RPMI8226 (cell line): ENCODE measurements around the gene TMEM191C.
A peak's percentile ranks its signal among the peaks of the same experiment; 100 is the strongest.
"Not testable (repeated sequence)": the region's sequence is repeated elsewhere in the genome, so short reads cannot be mapped to it uniquely, and the experiment has no call there.

Experiments
- DNase-seq: peaks from one replicate; pipeline ENCODE4 v3.0.0-alpha.2; 2015

TMEM191C gene

DNA sequence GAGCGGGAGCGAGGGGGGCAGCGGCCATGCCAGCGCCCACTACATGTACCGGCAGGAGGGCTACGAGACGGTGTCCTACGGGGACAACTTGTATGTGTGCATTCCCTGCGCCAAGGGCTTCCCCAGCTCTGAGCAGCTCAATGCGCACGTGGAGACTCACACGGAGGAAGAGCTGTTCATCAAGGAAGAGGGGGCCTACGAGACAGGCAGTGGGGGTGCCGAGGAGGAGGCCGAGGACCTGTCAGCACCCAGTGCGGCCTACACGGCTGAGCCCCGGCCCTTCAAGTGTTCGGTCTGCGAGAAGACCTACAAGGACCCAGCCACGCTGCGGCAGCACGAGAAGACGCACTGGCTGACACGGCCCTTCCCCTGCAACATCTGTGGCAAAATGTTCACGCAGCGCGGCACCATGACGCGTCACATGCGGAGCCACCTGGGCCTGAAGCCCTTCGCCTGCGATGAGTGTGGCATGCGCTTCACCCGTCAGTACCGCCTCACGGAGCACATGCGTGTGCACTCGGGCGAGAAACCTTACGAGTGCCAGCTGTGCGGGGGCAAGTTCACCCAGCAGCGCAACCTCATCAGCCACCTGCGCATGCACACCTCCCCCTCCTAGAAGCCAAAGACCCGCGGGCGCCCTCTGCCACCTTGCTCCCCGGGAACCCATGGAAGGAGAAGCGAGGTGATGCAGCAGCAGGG, 20.9 kb upstream of the TMEM191C start:
- DNase-seq: no peak

DNA sequence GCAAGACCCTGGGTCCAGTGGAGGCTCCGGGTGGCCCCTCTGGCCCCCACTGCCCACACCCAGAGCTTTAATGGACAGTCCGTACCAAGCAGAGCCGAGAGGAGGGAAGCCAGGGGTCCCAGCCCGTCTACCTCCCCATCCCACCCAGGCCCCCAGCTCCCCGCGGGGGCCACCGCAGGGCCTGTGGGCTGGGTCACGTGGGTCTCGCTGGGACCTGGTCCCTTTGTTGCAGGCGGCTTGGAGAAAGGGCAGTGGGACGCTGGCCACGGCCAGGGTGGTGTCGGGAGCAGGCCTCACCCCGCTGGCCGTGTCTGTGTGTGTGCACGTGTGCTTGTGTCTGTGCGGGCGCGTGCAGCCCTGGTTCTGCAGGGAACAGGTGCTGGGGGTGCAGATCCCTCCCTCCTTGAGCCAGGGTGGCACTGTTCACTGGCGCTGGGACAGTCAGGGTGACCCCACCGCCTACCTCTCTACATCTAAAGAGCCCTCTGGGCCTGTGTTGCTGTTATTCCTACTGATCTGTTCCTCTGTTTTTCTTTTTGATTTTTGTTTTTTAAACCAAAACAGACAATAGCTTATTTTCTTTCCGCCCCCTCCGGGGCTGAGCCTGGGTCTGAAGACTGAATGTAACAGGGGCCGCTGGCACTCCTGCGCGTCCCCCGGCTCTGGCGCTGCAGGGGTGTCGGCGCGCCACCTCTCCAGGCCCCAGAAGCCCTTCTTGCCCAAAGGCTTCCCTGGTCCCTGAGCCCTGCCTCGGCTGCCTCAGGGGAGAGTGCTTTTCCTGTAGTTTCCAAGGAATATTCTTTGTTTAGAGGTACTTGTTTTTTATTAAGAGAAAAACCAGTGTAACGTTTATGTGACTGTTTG, 20.1 kb upstream of the TMEM191C start:
- DNase-seq: no peak

DNA sequence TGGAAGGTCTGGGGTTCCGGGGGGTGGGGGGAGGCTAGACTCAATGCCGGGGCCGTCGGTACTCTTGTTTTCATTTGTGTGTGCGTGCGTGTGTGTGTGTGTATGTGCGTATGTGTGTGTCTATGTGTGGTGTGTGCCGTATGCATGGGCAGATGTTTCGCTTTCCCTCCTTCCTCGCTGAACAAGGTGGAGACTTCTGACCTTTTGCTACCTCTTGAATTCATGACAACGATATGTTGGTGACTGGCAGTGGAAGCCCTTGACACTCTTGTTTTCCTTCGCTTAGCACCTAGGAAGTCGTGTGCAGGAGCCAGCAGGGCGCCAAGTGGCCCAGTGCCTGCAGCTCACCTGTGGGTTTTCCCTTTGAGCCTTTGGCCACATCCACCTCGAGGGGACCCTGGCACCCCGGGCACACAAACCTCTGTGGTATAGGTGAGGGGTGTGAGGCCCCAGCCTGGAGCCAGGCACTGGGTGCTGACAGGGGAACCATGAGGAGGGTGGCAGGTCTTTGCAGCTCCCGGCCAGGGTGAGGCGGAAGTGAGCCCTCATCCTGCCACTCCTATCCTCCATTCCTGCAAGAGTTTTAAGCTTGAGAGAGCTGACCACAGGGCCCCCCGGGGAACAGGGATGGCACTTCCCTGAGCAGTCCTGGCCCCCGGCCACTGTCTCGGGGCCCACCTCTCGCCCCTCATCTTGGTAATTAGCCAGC, 19.3 kb upstream of the TMEM191C start:
- DNase-seq: no peak

DNA sequence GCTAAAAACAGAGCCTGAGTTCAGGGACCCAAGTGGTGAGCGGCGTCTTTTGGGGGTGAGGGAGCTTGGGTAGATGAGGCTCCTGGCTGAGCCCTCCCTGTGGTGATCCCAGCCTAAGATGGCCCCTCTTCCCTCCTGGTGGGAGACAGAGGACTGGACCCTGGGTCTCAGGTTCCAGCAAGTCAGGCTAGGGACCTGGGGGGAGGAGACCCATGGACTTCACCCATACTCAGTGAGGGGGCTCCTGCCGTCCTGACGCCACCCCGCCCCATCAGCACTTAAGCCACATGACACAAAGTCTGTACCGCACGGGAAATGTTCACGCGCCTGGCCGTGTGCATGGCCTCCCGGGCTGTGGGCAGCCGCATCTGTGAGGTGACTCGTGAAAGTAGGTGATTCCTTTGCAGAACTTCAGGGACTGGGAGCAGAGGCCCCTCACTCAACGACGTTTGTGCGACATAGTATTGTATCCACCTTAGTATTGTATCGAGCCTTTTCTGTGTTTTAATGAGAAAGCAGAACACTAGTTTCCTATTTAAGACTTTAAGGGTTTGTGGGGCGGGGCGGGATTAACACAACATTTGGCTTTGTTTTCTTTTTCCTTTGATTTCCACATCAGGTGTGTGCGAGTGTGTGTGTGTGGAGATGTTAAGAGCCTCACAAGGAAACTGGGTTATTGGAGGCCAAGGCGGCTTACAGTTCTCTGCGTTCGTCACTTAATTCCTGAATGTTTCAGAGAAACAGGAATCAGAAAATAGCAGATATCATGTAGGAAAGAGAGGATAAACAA, 18.4 kb upstream of the TMEM191C start:
- no peak for DNase-seq

DNA sequence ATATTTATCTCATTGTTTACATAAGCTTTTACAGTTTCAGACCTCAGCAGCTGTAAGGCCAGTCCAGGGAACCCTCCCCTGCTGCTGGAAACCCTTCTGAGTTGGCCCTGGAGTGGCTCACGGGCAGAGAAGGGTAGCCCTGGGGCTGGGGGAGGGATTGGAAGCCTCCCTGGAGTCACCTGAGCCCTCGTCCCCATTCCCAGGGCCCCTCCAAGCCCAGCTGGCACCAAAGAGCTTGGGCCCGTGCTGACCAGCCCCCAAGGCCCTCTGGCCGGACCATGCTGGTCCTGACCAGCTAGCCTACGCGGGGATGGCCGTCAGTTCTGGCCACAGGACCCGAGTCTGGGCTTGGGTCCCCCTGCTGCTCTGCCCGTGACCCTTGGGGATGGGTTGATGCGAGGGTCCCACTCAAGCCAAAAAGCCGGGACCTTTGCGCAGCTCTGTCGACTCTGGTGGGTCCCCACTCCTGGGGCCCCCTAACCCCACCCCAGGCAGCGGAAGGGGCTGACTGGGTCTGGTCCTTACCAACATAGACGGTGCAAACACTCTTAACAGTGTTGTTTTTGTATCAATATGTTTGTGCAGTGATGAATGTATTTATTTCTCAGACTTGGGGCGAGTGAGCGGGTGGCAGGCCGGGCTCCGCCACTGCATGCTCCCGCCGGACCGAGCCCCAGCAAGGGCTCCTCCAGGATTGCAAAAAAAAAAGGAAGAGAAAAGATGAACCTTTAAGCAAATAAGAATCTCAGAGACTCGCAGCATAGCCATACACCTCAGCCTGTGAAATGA, 17.5 kb upstream of the TMEM191C start:
- DNase-seq: no peak

DNA sequence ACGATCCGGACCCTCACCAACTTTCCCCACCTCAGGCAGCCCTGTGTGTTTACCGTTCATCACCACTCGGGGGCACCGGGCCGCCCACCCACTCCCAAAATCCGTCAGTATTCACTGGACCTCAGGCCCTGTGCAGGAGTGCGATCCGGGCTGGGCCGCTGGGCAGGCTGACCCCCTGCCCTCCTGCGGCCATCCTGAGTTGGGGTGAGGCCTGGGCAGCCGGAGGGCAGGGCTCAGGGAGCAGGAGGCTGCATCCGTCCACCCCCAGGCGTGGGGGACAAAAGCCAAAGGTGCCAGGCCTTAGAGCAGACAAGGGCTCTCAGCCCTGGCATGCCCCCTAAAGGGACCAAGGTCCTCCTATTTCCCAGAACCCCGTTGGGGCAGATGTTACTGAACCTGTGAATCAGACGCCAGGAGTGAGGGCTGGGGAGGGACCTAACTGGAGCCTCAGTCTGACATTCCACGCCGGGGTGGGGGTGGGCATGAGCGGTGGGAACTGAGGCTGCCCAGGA, 16.8 kb upstream of the TMEM191C start:
- no peak for DNase-seq

DNA sequence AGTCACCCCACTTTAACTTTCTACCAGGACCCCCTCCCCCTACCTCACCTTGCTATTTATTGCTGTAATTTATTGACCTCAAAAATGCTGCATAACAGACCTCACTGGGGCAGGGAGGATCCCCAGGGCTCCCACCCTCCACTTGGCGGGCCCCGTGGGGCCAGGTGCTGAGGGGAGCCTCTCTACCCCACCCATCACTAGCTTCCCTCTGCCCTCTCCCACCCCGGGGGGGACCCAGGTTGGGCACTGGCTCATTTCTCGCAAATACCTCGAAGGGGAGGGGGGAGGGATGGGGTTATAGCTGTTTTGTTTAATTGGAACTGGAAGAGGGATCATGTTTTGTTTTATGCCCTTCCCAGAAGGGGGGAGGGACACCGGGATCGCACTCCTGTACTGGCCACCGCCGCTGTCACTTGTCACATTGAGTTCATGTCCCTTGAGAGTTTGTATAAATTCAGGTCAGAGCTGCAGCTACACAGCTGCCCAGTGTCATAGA, 16.3 kb upstream of the TMEM191C start:
- no peak for DNase-seq

DNA sequence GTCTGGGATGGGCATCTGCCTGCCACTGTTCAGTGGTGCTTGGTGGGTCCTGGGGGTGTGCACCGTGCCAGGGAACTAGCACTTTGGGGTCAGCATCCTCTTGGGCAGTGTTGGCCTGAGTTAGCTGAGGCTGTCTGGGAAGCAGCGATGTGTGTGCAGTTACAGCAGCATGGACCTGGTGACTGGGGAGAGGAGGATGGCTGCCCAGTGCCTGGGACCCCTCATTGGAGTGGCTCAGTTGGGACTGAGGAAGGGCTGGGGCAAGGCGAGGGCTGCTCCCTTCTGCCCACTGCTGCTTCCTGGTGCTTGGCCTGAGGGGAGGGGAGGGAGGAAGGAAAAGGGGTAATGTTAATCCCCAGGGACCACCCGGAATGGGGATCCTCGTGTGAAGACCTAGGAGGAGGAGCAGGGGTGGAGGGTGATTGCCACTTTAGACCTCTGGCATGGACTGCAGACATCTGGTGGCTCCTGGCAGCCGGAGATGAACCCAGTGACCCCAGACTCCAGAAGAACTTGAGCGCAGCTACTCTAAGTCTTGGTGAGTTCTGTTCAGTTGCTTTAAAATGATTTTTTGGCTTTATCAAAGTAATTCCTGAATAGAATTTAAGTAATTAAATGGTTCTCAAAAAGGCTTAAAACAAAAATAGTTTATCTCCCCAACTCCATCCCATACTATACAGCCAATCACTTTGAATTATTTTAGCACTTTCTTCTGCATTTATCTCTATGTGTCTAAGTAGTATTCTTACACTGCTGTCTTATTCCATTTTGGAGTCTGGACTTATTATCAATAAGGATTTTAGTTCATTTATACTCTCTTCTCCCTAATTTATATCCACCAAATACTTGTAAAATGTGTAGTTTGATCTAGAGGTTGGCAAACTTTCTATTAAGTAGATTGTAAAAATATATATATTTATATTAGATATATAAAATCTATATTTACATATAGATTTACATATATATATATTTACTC, 15.4 kb upstream of the TMEM191C start:
- no peak for DNase-seq

DNA sequence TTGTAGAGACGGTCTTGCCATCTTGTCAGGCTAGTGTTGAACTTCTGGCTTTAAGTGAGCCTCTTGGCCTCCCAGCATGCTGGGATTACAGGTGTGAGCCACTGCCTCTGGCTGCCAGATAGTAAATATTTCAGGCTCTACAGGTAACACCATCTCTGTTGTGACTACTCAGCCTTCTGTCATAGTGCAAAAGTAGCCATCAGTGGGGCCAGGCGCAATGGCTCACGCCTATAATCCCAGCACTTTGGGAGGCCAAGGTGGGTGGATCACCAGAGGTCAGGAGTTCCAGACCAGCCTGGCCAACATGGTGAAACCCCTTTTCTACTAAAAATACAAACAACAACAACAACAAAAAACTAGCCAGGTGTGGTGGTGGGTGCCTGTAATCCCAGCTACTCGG, 14.5 kb upstream of the TMEM191C start:
- not testable (repeated sequence) for DNase-seq

DNA sequence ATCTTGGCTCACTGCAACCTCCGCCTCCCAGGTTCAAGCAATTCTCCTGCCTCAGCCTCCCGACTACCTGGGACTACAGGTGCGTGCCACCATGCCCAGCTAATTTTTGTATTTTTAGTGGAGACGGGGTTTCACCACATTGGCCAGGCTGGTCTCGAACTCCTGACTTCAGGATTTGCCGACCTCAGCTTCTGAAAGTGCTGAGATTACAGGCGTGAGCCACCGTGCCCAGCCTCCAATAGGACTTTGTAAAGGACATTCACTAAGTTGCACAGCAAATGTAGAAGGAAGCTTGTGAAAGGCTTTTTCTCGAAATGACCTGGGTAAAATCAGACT, 12.2 kb upstream of the TMEM191C start:
- DNase-seq: not testable (repeated sequence)

DNA sequence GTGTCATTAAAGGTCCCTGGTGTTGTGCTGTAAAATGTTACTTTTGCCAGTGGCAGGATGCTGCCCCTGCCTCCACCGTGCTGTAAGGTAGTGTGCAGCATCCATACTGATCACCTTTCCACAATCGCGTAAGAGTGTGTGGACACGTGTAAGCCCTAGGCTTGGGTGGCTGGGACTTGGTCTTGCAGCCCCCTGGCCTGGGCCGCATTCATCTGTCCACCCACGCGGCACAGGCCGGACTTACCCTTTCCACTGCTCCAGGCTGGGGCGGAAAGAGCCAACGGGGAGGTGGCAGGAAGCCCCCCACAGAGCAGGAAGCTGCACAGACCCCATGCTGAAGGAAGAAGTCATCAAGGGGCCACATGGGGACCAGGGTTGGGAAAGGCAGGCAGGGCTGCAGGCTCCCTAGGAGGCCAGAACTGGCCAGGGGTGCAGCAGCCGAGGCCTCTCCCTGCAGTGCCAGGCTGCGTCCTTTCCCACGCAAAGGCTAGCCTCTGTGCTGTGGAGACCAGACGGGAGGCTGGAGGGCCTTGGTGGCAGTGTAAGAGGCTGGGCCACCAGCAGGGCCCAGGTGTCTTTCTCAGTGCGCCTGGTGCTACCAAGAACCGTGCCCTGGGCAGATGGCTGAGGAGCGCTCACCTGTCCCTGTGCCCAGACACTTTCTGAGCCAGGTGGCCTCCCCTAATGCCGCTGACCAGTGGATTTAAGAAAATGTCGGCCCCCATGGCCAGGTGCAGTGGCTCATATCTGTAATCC, 11.7 kb upstream of the TMEM191C start:
- no peak for DNase-seq

DNA sequence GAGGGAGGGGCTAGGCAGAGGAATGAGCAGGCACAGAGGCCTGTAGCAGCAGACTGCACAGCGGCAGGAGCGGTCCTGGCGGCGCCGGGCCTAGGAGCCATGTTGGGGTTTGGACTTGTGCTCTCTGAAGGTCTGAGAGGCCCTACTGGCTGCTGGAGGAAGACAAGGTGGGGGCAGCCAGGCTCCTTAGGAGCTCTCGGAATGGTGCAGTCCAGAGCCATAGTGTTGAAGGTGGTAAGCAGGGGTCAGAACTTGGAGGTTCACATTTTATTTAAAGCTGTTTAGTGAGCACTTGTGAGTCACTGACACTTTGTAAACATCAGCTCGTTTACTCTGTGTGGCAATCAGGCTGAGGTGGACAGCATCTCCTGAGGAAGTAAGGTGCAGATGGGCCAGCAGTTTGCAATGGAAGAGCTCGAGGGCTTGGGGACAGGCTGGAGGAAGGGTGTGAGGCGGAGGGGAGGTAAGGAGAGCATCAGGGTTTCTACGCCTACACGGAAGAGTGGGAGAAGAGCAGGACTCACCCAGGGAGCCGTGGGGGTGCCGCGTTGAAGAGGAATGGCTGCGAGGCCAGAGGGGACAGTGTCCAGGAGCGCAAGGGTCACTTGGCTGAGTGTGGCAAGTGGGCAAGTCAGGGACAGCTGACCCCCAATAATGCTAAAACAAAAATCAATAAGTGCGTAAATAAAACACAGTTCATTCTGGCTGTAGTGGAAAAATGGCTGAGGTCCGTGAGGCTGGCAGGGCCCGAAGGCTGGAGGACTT, 10.0 kb upstream of the TMEM191C start:
- DNase-seq: no peak

DNA sequence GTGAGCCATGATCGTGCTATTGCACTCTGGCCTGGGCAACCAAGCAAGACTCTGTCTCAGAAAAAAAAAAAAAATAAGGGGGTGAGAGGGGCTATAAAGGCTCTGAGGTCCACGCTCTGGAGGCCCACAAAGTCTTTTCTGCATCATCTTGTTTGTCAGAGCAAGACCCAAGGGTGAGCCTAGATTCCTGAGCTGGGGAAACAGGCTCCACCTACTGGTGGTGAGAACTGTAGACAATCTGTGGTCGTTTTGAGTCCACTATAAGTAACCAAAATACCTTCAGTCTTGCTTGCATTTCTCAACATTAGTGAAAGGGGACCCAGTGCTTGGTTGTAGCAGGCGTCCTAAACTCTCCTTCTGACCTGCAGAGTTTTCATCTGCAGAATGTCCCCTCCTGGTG, 4.5 kb upstream of the TMEM191C start:
- DNase-seq: not testable (repeated sequence)

DNA sequence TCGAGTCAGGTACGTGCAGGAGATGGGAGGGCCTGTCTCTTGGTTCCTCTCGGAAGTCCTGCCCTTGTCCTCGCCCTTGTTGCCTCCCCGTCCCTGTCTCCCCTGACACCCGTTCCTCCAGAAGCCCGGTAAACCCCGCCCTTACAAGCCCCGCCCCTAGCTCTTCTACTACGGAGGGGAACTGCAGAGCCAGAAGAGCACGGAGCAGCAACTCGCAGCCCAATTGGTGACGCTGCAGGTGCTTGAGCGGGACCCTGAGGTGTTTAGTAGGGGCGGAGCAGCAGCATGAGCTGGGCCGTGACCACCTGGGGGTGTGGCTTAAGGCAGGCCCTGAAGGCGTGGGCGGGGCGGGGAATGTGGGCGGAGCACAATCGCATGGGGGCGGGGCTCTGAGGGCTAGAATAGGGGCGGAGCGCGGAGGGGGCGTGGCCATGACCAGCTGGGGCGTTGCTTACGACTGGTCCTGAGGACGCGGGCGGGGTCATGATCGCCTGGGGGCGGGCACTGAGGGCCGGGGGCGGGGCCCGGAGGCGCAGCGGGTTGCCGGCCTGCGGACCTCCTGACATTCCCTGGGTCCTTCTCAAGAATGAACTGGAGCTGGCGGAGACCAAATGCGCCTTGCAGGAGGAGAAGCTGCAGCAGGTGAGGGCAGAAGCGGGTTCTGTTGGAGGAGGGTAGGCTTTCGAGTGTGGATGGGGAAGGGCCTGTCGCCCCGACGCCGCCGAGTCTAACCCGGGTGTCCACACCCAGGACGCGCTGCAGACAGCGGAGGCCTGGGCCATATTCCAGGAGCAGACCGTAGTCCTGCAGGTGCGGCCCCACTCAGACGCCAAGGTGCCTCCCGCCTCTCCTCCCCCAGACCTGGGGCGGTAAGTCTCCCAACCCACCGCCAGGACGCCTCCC, 1.3 kb downstream of the TMEM191C start:
- peak; percentile 77 for DNase-seq

DNA sequence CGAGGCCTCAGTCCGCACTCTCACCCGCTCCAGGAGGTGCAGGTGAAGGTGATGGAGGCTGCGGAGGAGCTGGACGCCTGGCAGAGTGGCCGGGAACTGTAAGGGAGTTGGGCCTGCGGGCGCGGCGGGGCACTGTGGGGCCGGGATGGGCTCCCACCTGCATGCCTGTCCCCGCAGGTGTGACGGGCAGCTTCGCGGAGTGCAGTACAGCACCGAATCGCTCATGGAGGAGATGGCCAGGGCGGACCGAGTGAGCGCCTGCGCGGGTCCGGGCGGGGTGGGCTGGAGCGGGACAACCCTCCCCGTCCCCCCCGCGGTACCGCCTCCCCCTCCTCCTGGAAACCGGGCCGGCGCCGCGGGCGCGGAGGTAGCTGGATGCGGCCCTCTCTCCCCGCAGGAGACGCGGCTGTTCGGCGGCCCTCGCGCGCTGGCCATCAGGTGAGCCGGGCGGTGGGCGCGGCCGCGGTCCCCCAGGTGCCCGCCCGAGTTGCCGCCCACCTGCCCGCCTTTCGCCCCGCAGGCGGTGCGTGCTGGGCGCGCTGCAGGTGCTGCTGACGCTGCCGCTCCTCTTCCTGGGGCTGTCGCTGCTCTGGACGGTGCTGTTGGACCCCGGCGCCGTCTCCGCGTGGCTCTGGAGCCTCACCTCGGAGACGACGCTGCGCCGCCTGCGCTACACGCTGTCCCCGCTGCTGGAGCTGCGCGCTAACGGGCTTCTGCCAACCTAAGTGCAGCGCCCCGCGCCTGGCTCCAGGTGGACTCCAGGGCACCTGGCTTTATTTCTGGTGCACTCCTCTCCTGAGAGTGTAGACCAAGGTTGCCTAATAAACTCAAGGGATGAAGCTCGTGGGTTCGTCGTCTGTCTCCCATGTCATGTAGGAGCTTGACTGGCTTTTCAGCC, 2.2 kb downstream of the TMEM191C start:
- DNase-seq: not testable (repeated sequence)

DNA sequence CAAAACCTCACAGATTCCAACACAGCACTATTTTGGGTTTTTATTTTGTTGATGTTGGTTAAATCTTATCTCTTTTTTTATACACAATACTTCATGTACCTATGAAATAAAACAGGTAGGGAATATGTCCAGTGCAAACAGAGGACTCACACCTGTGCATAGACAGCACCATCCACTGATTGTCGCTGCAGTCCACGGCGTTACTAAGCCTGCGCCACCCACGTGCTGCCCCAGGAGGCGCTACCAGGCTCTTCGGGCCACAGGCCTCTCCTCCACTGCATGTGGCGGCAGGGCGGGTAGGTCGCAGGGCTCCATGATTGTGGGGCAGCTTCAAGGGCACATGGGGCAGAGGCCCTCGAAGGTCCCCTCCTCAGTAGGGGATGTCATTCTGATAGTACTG, 5.8 kb downstream of the TMEM191C start:
- DNase-seq: not testable (repeated sequence)

DNA sequence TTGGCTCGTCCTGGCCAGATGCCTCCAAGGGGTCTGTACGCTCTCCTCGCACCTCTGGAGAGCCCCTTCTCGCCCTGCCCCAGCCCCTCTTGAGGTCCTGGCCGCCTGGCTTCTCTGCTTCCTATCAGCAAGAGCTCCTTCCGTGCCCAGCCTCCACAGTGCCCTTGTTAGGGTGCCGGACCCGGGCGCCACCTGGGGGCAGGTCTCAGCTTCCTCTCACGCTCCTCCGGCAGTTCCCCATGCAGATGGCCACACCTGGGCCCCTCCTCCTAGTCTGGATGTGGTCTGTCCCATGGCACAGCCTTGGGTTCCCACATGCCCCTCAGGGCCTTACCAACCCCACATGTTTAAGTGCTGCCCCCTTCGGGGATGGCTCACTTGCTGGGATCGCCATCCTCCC, 6.5 kb downstream of the TMEM191C start:
- not testable (repeated sequence) for DNase-seq
